HG02870 (cell line): ENCODE results near the gene CYP4F8.
"Not testable (repeated sequence)": the region's sequence is repeated elsewhere in the genome, so short reads cannot be mapped to it uniquely, and the experiment has no call there.

Source experiments
- ATAC-seq: cut with Tn5 transposase; IDR thresholded peaks from one replicate; pipeline ENCODE4 v1.9.1; 2021; ENCODE audit warnings: mild to moderate bottlenecking, moderate library complexity; ENCODE audit not compliant: unreplicated experiment

The CYP4F8 gene, protein sequence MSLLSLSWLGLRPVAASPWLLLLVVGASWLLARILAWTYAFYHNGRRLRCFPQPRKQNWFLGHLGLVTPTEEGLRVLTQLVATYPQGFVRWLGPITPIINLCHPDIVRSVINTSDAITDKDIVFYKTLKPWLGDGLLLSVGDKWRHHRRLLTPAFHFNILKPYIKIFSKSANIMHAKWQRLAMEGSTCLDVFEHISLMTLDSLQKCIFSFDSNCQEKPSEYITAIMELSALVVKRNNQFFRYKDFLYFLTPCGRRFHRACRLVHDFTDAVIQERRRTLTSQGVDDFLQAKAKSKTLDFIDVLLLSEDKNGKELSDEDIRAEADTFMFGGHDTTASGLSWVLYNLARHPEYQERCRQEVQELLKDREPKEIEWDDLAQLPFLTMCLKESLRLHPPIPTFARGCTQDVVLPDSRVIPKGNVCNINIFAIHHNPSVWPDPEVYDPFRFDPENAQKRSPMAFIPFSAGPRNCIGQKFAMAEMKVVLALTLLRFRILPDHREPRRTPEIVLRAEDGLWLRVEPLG

GRCh38 chr19:15614507-15615379 lies at the start of gene CYP4F8:
TSS of gene CYP4F8 (plus strand) at chr19:15615218. CDS start at chr19:15615617, 399 bp downstream.
- ATAC-seq, result no peak

DNA sequence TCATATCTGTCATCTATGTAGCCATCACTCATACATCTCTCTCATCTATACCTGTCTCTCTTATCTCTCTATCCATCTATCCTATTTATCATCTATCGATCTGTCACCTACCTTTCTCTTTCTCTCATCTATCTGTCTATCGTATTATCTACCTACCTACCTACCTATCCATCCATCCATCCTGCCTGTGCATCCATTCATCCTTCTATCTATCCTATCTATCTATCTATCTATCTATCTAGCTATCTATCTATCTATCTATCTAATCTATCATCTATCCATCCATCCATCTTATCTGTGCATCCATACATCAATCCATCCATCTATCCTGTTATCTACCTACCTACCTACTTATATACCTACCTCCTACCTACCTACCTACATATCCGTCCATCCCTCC lies 44.6 kb upstream of the CYP4F8 start:
- ATAC-seq, result no peak

DNA sequence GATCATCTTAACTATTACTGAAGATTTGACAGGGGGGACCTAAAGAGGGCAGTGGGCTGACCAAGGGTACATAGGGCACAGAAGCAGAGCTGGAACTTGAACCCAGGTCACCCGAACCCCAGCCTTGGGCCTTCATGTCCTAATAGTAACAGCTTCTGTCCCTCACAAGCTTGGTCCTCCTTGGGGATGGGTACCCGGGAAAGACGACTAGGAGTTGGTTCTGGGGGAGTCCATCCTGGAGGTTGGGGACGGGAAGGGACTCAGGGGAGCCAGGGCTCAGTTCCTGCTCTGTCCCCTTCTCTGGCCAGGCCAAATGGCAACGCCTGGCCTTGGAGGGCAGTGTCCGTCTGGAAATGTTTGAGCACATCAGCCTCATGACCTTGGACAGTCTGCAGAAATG lies 39.6 kb upstream of the CYP4F8 start:
- no peak for ATAC-seq

- no peak for ATAC-seq
These were observed 38.4 kb upstream of the CYP4F8 start for GRCh38 chr19:15576526-15577156.

- no peak for ATAC-seq
These were observed 37.7 kb upstream of the CYP4F8 start for GRCh38 chr19:15577184-15577771.

- ATAC-seq, result no peak
These were observed 31.7 kb upstream of the CYP4F8 start for GRCh38 chr19:15583346-15583745.

- ATAC-seq, result no peak
These were observed 30.9 kb upstream of the CYP4F8 start for GRCh38 chr19:15584095-15584494.

- ATAC-seq, result no peak
These were observed 30.4 kb upstream of the CYP4F8 start for GRCh38 chr19:15584541-15585115.

GRCh38 chr19:15587663-15588062 lies 27.4 kb upstream of the CYP4F8 start:
- no peak for ATAC-seq

DNA sequence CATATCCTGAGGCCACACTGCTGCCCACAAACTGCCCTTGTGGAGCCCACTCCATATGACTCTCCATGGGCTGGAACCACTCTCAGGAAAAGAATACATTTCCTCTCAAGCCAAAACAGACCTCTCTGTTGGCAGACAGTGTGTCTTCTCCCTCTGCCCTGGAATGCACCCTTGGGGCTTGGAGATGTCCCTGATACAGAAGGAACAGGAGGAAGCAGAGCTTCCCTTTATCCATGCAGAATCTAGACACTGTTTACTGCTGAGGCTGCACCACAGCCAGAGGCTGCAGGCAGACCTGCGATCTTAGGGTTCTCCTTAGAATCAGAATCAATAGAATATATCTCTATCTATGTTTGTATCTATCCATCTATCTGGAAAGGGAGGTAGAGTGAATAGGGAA lies 26.8 kb upstream of the CYP4F8 start:
- ATAC-seq, result no peak

- no peak for ATAC-seq
These were observed 25.1 kb upstream of the CYP4F8 start for GRCh38 chr19:15589760-15590451.

- no peak for ATAC-seq
These were observed 23.2 kb upstream of the CYP4F8 start for GRCh38 chr19:15591796-15592195.

DNA sequence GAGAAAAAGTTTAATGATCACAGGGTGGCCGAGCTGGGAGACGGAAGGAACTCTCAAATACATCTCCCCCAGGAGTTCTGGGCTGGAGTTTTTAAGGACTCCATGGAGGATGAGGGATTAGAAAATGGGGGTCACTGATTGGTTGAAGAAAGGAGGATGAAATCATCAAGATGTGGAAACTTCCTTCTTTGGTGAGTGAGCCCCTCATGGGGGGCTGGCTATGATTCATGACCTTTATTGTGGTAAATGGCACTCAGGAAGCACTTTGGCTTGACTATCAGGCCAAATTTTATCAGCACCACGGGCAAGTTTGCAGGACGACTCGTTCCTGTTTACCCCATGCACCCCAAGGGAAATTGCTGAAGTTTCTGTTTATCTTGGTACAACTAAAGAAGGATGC lies 22.5 kb upstream of the CYP4F8 start:
- ATAC-seq, result not testable (repeated sequence)

GRCh38 chr19:15593766-15594165 lies 21.3 kb upstream of the CYP4F8 start:
- not testable (repeated sequence) for ATAC-seq

DNA sequence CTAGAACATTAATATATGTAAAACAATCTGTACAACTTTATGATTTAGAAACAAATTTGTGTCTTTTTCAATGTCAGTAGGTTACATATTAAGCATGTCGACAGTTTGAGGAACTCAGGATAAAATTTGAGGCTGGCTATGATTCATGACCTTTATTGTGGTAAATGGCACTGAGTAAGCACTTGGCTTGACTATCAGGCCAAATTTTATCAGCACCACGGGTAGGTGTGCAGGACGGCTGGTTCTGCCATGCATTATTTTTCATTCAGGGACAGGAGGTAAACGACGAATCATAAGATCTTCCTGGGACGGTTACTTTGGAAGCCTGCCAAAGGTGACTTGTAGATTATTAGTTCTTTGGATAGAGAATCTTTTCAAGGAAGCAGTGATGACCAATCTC lies 19.9 kb upstream of the CYP4F8 start:
- no peak for ATAC-seq

DNA sequence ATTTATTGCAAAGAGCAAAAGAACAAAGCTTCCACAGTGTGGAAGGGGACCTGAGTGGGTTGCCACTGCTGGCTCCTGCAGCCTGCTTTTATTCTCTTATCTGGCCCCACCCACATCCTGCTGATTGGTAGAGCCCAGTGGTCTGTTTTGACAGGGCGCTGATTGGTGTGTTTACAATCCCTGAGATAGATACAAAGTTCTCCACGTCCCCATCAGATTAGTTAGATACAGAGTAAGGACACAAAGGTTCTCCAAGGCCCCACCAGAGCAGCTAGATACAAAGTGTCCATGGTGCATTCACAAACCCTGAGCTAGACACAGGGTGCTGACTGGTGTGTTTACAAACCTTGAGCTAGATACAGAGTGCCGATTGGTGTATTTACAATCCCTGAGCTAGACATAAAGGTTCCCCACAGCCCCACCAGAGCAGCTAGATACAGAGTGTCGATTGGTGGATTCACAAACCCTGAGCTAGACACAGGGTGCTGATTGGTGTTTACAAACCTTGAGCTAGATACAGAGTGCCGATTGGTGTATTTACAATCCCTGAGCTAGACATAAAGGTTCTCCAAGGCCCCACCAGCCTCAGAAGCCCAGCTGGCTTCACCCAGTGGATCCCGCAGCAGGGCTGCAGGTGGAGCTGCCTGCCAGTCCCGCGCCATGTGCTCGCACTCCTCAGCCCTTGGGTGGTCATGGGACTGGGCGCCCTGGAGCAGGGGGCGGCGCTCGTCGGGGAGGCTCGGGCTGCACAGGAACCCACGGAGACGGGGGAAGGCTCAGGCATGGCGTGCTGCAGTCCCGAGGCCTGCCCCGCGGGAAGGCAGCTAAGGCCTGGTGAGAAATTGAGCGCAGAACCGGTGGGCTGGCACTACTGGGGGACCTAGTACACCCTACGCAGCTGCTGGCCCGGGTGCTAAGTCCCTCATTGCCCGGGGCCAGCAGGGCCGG lies 6.8 kb upstream of the CYP4F8 start:
- ATAC-seq, result not testable (repeated sequence)

DNA sequence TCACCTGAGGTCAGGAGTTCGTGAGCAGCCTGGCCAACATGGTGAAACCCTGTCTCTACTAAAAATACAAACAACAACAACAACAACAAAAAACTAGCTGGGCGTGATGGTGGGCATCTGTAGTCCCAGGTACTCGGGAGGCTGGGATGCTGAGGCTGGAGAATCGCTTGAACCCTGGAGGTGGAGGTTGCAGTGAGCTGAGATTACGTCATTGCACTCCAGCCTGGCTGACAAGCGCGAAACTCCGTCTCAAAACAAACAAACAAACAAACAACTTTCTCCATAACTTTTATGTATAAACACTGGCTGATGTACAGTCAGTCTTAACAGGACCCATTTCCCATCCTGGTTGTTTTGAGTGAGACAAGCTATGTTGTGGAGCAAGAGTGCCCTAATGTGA lies 5.8 kb upstream of the CYP4F8 start:
- ATAC-seq, result no peak

GRCh38 chr19:15612342-15612741 lies 2.7 kb upstream of the CYP4F8 start:
- ATAC-seq, result no peak

DNA sequence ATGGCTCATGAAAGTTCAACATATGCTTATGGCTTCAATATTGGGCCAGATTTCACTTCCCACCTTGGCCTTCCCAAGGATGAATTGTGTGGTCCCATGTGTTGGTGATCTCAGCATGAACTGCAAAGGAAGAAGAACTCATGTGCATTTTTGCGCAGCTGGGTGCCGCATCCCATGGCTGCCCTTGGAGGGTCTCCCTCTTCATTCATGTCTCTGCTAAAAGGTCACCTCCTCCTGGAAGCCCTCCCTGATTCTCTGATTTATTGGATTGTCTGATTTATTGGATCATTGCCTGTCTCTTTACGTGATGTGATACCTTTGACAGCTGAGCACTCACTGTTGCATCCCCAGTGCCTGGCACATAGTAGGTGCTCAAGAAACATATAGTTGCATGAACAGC lies 1.7 kb upstream of the CYP4F8 start:
- no peak for ATAC-seq
